A549 (cell line): ENCODE results near the gene NOX3. TPM values are rescaled to one million over a fixed set of nuclear protein-coding genes. Genes with fewer than 3 reads are reported as not detected.

Source experiments
- ATAC-seq, 2 experiments: fragments of 200-7000 bp in 1 of 2; fragments of >200 bp in 1 of 2; cut with Nextera tagmentation in 1 of 2; cut with Tn5 transposase in 1 of 2; 3 replicates each; pipeline versions ENCODE4 v1.8.0 to v1.9.1; 2018 to 2020; ENCODE audit warnings: mild to moderate bottlenecking in 1 of 2, moderate library complexity in 1 of 2
- CTCF ChIA-PET: fragments of 300-600 bp; sonication (Branson Sonifier 250); formaldehyde crosslinking; extraction: SDS; loops from one replicate; lab custom pipeline; 2021; ENCODE audit warnings: antibody characterized with exemption, inconsistent platforms; lab: Yijun Ruan, JAX
- POLR2A ChIA-PET: fragments of 350-600 bp; formaldehyde crosslinking; extraction: SDS; loops from one replicate; lab custom pipeline; 2021; ENCODE audit warnings: antibody characterized with exemption, inconsistent platforms; lab: Yijun Ruan, JAX
- DNase-seq, 2 experiments: peaks; one replicate each; pipeline versions ENCODE4 v3.0.0 to v3.0.0-alpha.2; 2011 to 2016; ENCODE audit warnings: low read depth in 1 of 2, low spot score in 1 of 2
- FAIRE-seq: peaks from 2 replicates; lab custom pipeline; 2011; peaks lifted over from hg19 to GRCh38; lab: Jason Lieb, UNC
- H3K27ac ChIP-seq, 2 experiments: fragments of >200 bp; sonication (Bioruptor Twin); formaldehyde crosslinking; 3 replicates each; pipeline ENCODE4 v1.5.1; 2016 to 2017
- H3K4me1 ChIP-seq: fragments of >200 bp; sonication (Bioruptor Twin); formaldehyde crosslinking; 3 replicates; pipeline ENCODE4 v1.6.1; 2016
- H3K4me2 ChIP-seq: fragments of >200 bp; sonication (Bioruptor Twin); formaldehyde crosslinking; 3 replicates; pipeline ENCODE4 v1.6.1; 2016
- H3K4me3 ChIP-seq: fragments of >200 bp; sonication (Bioruptor Twin); formaldehyde crosslinking; 3 replicates; pipeline ENCODE4 v1.5.1; 2016
- H3K9me3 ChIP-seq: fragments of >200 bp; sonication (Bioruptor Twin); formaldehyde crosslinking; 3 replicates; pipeline ENCODE4 v1.6.1; 2016
- CBX2 ChIP-seq: fragments of 200-600 bp; sonication (generic); IDR thresholded peaks from 2 replicates; pipeline ENCODE4 v1.6.1; 2016; ENCODE audit warnings: low read depth, mild to moderate bottlenecking, borderline replicate concordance
- CHD4 ChIP-seq: fragments of 200-600 bp; sonication (generic); IDR thresholded peaks from 2 replicates; pipeline ENCODE4 v1.6.1; 2016; ENCODE audit warnings: antibody characterized with exemption, mild to moderate bottlenecking, borderline replicate concordance
- E2F6 ChIP-seq: IDR thresholded peaks from 2 replicates; pipeline ENCODE4 v1.6.1; 2012; ENCODE audit warnings: low read depth, borderline replicate concordance
- FOXS1 ChIP-seq: fragments of 250-450 bp; sonication (Bioruptor Pico); IDR thresholded peaks from 2 replicates; pipeline ENCODE4 v1.5.0; 2020; ENCODE audit warnings: mild to moderate bottlenecking, moderate library complexity
- HDAC2 ChIP-seq: fragments of 200-600 bp; sonication (generic); IDR thresholded peaks from 2 replicates; pipeline ENCODE4 v1.6.1; 2016
- HEYL ChIP-seq: fragments of 250-450 bp; sonication (Bioruptor Pico); IDR thresholded peaks from 2 replicates; pipeline ENCODE4 v1.8.0; 2021; ENCODE audit warnings: mild to moderate bottlenecking, moderate library complexity
- HOXB13 ChIP-seq: fragments of 250-450 bp; sonication (Bioruptor Pico); IDR thresholded peaks from 2 replicates; pipeline ENCODE4 v1.5.0; 2020; ENCODE audit warnings: low read depth, mild to moderate bottlenecking, moderate library complexity
- HOXB5 ChIP-seq: fragments of 250-450 bp; sonication (Bioruptor Pico); IDR thresholded peaks from 2 replicates; pipeline ENCODE4 v1.5.0; 2020; ENCODE audit warnings: mild to moderate bottlenecking, moderate library complexity
- JUN ChIP-seq, 2 experiments: fragments of >200 bp; sonication (Bioruptor Twin); formaldehyde crosslinking; IDR thresholded peaks; 2 replicates in 1 of 2; 3 replicates in 1 of 2; pipeline ENCODE4 v1.6.1; 2016 to 2017
- KDM1A ChIP-seq: fragments of 200-600 bp; sonication (generic); IDR thresholded peaks from 2 replicates; pipeline ENCODE4 v1.6.1; 2016; ENCODE audit warnings: low read depth, mild to moderate bottlenecking
- KDM5A ChIP-seq: fragments of 200-600 bp; sonication (generic); IDR thresholded peaks from 2 replicates; pipeline ENCODE4 v1.6.1; 2016; ENCODE audit warnings: antibody characterized with exemption, mild to moderate bottlenecking
- MAFK ChIP-seq: fragments of 450-650 bp; IDR thresholded peaks from 2 replicates; pipeline ENCODE4 v1.6.1; 2014; ENCODE audit not compliant: partially characterized antibody
- NPAS2 ChIP-seq: fragments of 250-450 bp; sonication (Bioruptor Pico); IDR thresholded peaks from 2 replicates; pipeline ENCODE4 v1.8.0; 2022; ENCODE audit warnings: mild to moderate bottlenecking, moderate library complexity, borderline replicate concordance
- RAD21 ChIP-seq, 2 experiments: fragments of >200 bp in 1 of 2; sonication (Bioruptor Twin) in 1 of 2; formaldehyde crosslinking in 1 of 2; IDR thresholded peaks in 1 of 2; conservative IDR thresholded peaks in 1 of 2; 2 replicates in 1 of 2; 3 replicates in 1 of 2; pipeline ENCODE4 v1.6.1; 2012 to 2018; ENCODE audit warnings: inconsistent platforms in 1 of 2
- RARB ChIP-seq: fragments of 250-450 bp; sonication (Bioruptor Pico); IDR thresholded peaks from 2 replicates; pipeline ENCODE4 v1.8.0; 2021; ENCODE audit warnings: mild to moderate bottlenecking, moderate library complexity
- RCOR1 ChIP-seq: fragments of 150-350 bp; IDR thresholded peaks from 2 replicates; pipeline ENCODE4 v1.6.1; 2014; ENCODE audit warnings: antibody characterized with exemption, low read length, low read depth
- RFX5 ChIP-seq: fragments of 450-650 bp; IDR thresholded peaks from 2 replicates; pipeline ENCODE4 v1.7.1; 2014; ENCODE audit warnings: antibody characterized with exemption, mild to moderate bottlenecking, moderate library complexity
- RNF2 ChIP-seq: fragments of 200-600 bp; sonication (generic); IDR thresholded peaks from 2 replicates; pipeline ENCODE4 v1.6.1; 2016; ENCODE audit warnings: low read depth, mild to moderate bottlenecking, antibody characterized with exemption, moderate library complexity, borderline replicate concordance
- SMC3 ChIP-seq: fragments of >200 bp; sonication (Bioruptor Twin); formaldehyde crosslinking; IDR thresholded peaks from 3 replicates; pipeline ENCODE4 v1.6.1; 2018; ENCODE audit warnings: inconsistent platforms
- TFCP2L1 ChIP-seq: fragments of 250-450 bp; sonication (Bioruptor Pico); IDR thresholded peaks from 2 replicates; pipeline ENCODE4 v1.5.0; 2021; ENCODE audit warnings: mild to moderate bottlenecking
- ZC3H11A ChIP-seq: fragments of 450-650 bp; IDR thresholded peaks from 2 replicates; pipeline ENCODE4 v1.6.1; 2014; ENCODE audit warnings: antibody characterized with exemption, mild to moderate bottlenecking
- WGBS: methylation state at CpG from one replicate; pipeline ENCODE4 v1.1.6; 2017; ENCODE audit errors: missing lambda C conversion rate; 5-methylcytosine and 5-hydroxymethylcytosine counted together
- polyA plus RNA-seq, 4 experiments: library from polyadenylated mRNA; depleted of rRNA in 3 of 4; stranded (reverse); fragments of >200 nt; fragmentation: RNase III in 1 of 4; extraction: RNeasy Plus Mini Kit Qiagen cat#74134 plus additional on column Dnase treatment in 1 of 4; gene quantifications; 2 replicates in 3 of 4; 3 replicates in 1 of 4; pipeline ENCODE4 v1.2.3, GENCODE V29; 2011 to 2017
- TF ChIP-seq, protein P1 (sequence below): IDR thresholded peaks from 2 replicates; pipeline ENCODE4 v1.6.1; 2012
- TF ChIP-seq, protein P2 (sequence below): IDR thresholded peaks from 2 replicates; pipeline ENCODE4 v1.6.1; 2012

Gene NOX3
- polyA plus RNA-seq, 2 of the 4 experiments (the other 2 are of a cell fraction), result not detected

- CTCF ChIA-PET, result no interaction called here
- TF ChIP-seq HEYL (CRISPR knock-in tag) (no peak), MAFK (peak; percentile 33), HOXB5 (no peak)
- no peak for FAIRE-seq
- peak in 1 of 2 experiments; percentile 2 for DNase-seq
- Histone ChIP-seq H3K4me2 (no peak overlapping the region), H3K9me3 (no peaks in the 10 kb centered on the region), H3K4me1 (no peaks in the 10 kb centered on the region), H3K27ac (no peak overlapping the region), H3K4me3 (no peak overlapping the region)
- ATAC-seq, result no peak
- POLR2A ChIA-PET, result no interaction called here
- 86% methylated on average over 1 of the region's 1 CpG for WGBS
Observed at GRCh38 chr6:155406801-155407200, 48.8 kb downstream of the NOX3 start.

GRCh38 chr6:155404937-155405336 is 50.7 kb downstream of the NOX3 start:
- ChIA-PET POLR2A (no interaction called here), CTCF (no interaction called here)
- ATAC-seq (no peak), DNase-seq (no peak), FAIRE-seq (no peak)
- H3K4me3 ChIP-seq, result no peak overlapping the region
- H3K9me3 ChIP-seq, result no peaks in the 10 kb centered on the region
- no peak overlapping the region for H3K27ac ChIP-seq
- H3K4me2 ChIP-seq, result no peak overlapping the region
- WGBS, result 64% methylated on average over 3 of the region's 3 CpGs
- no peaks in the 10 kb centered on the region for H3K4me1 ChIP-seq
- TF ChIP-seq E2F6 (no peak), KDM1A (no peak), RFX5 (no peak)

DNA sequence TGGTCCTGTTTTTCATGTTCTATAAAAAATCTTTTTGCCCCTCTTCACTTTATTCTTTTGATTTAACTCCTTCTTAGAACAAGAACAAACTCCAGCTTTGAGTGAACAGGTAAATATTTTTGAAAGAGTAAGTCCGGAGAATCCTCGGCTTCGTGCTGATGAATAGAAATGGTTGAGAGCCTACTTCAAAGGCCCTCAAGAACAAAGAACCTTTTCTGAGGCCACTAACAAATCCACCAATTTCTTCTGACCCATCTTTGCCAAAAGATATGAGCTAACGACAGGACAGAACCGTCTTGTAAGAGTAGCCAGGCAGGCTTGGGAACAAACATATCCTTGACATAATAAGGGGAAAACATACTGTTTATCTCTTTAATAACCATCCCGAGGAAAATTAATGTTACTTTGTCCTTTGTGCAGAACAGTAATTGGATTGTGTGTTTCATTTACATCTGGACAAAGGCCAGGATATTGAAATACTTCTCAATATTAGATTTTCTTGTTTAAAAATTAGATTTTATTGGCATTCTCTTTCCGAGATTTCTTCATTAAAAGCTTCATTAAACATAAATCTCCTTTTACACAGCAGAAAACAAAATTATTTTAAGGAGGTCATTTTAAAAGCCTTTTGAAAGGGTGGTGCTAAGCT is 52.9 kb downstream of the NOX3 start:
- no peak overlapping the region for H3K4me3 ChIP-seq
- TF ChIP-seq CBX2 (no peak), HDAC2 (no peak), CHD4 (no peak), JUN (IDR thresholded peaks at IDR 0.05) (no peak), RAD21 (conservative IDR thresholded peaks at IDR 0.05 in 1 of 2, IDR thresholded peaks at IDR 0.05 in 1 of 2) (no peak), RFX5 (no peak), HOXB13 (CRISPR knock-in tag) (no peak), KDM1A (no peak), FOXS1 (no peak)
- TF ChIP-seq, protein P1, sequence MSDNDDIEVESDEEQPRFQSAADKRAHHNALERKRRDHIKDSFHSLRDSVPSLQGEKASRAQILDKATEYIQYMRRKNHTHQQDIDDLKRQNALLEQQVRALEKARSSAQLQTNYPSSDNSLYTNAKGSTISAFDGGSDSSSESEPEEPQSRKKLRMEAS, result no peak
- 74% methylated on average over 7 of the region's 7 CpGs for WGBS
- POLR2A ChIA-PET, result no interaction called here
- H3K4me2 ChIP-seq, result no peak overlapping the region
- no peaks in the 10 kb centered on the region for H3K9me3 ChIP-seq
- no peak for ATAC-seq
- DNase-seq, result no peak
- FAIRE-seq, result no peak
- H3K27ac ChIP-seq, result no peak overlapping the region
- CTCF ChIA-PET, result interaction anchor here (1.2 kb wide), 1 partner anchor 102 kb away, joined by 3 read pairs; no protein-coding TSS in a partner anchor
- no peaks in the 10 kb centered on the region for H3K4me1 ChIP-seq

GRCh38 chr6:155400654-155400965 is 55.0 kb downstream of the NOX3 start:
- ChIA-PET POLR2A (no interaction called here), CTCF (no interaction called here)
- no peak for DNase-seq
- no peak for ATAC-seq
- H3K27ac ChIP-seq, result no peak overlapping the region
- no peaks in the 10 kb centered on the region for H3K9me3 ChIP-seq
- no peak overlapping the region for H3K4me3 ChIP-seq
- FAIRE-seq, result no peak
- H3K4me2 ChIP-seq, result no peak overlapping the region
- no peak for TF ChIP-seq FOXS1
- no peak for TF ChIP-seq CBX2
- TF ChIP-seq SMC3, result no peak
- no peak for TF ChIP-seq RCOR1
- TF ChIP-seq HEYL (CRISPR knock-in tag), result no peak
- no peak for TF ChIP-seq RNF2
- no peak for TF ChIP-seq TFCP2L1 (CRISPR knock-in tag)
- TF ChIP-seq CHD4, result no peak
- TF ChIP-seq RAD21 (conservative IDR thresholded peaks at IDR 0.05 in 1 of 2, IDR thresholded peaks at IDR 0.05 in 1 of 2), result no peak
- no peak for TF ChIP-seq KDM5A
- no peak for TF ChIP-seq ZC3H11A
- no peak for TF ChIP-seq RARB (CRISPR knock-in tag)
- TF ChIP-seq NPAS2 (CRISPR knock-in tag), result no peak
- TF ChIP-seq HOXB13 (CRISPR knock-in tag), result no peak
- TF ChIP-seq, protein P2, sequence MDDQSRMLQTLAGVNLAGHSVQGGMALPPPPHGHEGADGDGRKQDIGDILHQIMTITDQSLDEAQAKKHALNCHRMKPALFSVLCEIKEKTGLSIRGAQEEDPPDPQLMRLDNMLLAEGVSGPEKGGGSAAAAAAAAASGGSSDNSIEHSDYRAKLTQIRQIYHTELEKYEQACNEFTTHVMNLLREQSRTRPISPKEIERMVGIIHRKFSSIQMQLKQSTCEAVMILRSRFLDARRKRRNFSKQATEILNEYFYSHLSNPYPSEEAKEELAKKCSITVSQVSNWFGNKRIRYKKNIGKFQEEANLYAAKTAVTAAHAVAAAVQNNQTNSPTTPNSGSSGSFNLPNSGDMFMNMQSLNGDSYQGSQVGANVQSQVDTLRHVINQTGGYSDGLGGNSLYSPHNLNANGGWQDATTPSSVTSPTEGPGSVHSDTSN, result no peak
- H3K4me1 ChIP-seq, result no peaks in the 10 kb centered on the region
- WGBS, result 89% methylated on average over 2 of the region's 2 CpGs
